ENCODE measurements around the gene HES4.

DNA sequence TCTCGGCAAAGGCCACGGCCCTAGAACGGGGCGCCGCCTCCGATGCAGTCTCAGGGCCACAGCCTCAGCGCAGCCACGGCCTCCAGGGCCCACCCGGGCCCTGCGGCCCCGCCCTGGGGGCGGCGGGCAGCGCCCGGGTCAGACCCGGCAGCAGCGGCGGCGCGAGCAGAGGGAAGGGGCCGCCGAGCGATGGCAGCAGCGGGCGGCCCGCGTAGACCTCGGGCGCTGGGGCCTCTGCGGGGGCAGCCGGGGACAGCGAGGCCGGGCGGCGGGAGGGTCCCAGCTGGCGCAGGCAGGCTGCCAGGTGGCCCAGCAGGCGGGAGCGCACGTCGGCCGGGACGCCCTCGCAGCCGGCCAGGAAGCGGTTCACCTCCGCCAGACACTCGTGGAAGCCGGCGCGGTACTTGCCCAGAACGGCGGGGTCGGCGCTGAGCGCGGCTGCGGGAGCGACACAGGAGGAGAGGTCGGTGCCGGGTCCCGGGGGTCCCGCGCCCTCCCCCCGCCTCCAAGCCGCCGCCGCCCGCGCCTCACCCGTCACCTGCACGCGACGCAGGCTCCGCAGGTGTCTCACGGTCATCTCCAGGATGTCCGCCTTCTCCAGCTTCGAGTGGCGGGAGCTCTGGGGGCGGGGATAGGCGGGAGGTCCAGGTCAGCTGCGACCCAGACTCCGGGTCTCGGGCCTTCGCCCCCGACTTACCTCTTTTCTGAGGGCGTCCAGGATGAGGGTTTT lies 737 bp downstream of the HES4 start:
- TF ChIP-seq, protein P1, sequence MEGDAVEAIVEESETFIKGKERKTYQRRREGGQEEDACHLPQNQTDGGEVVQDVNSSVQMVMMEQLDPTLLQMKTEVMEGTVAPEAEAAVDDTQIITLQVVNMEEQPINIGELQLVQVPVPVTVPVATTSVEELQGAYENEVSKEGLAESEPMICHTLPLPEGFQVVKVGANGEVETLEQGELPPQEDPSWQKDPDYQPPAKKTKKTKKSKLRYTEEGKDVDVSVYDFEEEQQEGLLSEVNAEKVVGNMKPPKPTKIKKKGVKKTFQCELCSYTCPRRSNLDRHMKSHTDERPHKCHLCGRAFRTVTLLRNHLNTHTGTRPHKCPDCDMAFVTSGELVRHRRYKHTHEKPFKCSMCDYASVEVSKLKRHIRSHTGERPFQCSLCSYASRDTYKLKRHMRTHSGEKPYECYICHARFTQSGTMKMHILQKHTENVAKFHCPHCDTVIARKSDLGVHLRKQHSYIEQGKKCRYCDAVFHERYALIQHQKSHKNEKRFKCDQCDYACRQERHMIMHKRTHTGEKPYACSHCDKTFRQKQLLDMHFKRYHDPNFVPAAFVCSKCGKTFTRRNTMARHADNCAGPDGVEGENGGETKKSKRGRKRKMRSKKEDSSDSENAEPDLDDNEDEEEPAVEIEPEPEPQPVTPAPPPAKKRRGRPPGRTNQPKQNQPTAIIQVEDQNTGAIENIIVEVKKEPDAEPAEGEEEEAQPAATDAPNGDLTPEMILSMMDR (IDR thresholded peaks at IDR 0.05) = no peak
- TF ChIP-seq POLR2A (IDR thresholded peaks at IDR 0.05) = no peak

All from stomach (tissue), 4 donors.